NCI-H128 (cell line): ENCODE data around the gene KRTAP10-6.
"Not testable (repeated sequence)": the region's sequence is repeated elsewhere in the genome, so short reads cannot be mapped to it uniquely, and the experiment has no call there.

Experiments used
- DNase-seq: peaks from one replicate; lab custom pipeline; 2025; ENCODE audit not compliant: unreplicated experiment; lab: John Stamatoyannopoulos, UW

KRTAP10-6 gene

DNA sequence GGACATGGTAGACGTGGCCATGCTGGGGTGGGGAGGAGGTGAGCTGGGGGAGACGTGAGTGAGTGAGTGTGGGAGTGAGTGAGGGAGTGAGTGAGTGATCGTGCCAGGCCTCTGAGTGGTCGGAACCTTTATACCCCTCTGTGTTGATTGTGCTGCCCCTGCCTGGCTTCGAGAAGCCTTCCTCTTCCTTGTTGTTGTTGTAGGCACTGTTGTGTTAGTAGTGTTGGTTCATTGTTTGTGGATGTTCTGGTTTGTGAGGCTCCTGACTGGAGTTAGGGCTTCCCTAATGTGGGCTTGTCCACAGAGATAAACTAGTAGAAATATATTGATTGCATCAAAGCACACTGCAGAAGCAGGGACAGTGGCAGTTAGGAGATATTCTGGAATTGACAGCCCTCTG lies 33.6 kb downstream of the KRTAP10-6 start, which contains the start of gene KRTAP10-3:
KRTAP10-3 (minus strand) TSS at position 101 of the 400 bp plus-strand sequence; CDS start at position 21, 80 bp downstream.
- no peak for DNase-seq

DNA sequence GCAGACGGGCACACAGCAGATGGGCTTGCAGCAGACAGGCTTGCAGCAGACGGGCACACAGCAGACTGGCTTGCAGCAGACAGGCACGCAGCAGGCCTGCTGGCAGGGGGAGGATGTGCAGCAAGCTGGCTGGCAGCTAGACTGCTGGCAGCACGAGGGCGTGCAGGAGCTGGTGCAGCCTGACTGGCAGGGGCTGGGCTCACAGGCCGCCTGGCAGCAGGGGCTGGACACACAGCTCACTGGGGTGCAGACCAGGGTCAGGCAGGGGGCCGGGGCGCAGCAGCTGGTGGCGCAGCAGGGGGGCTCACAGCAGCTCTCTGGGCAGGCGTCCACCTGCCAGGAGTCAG lies 34.0 kb downstream of the KRTAP10-6 start:
- DNase-seq: not testable (repeated sequence)

DNA sequence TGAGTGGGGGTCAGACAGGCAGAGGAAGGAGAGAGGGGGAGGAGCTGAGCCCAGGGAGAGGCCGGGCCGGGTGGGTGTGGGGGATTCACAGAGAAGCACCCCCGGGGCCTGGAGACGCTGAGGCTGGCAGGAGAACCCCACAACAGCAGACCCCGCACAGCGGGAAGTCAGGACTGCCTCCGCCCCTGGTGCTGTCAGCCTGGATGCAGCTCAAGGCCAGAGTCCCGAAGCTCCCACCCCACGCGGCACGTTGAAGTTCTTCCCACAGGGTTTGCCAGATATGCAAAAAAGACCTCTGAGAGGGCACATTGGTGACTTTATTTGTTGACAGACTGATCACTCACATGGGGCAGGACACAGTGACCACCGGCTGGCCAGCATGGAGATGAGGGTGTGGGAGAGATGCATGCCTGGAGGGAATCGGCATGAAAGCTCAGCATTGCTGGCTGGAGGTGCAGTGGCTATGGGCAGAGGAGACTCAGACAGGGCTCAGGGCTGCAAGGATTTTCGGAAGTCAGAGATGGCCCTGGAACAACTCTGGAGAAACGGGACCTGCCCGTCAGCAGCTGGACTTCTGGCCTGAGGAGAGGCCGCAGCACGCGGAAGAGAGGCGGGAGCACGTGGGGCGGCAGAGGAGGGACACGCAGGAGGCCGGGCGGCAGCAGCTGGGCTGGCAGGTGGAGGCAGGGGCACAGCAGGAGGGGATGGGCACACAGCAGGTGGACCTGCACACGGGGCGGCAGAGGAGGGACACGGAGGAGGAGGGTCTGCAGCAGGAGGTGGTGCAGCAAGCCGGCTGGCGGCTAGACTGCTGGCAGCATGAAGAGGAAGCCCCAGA lies 34.6 kb downstream of the KRTAP10-6 start:
- no peak for DNase-seq

DNA sequence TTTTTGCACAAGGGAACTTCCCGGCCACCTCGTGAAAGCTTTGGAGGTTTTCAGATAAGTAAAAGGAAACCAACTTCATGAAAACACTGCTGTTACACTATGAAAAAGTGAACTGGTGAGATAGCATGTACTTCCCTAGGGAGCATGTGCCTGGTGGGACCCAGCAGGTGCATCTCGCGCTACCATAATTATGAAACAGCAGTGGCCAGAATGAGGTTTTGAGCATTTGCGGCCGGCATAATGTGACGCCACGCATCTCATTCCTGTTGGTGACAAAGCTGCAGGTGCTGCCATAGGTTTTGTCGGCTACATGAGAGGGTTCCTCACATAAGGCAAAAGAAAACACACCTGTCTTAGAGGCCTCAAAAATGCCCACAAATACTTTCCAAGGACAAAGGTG lies 35.4 kb downstream of the KRTAP10-6 start:
- no peak for DNase-seq

DNA sequence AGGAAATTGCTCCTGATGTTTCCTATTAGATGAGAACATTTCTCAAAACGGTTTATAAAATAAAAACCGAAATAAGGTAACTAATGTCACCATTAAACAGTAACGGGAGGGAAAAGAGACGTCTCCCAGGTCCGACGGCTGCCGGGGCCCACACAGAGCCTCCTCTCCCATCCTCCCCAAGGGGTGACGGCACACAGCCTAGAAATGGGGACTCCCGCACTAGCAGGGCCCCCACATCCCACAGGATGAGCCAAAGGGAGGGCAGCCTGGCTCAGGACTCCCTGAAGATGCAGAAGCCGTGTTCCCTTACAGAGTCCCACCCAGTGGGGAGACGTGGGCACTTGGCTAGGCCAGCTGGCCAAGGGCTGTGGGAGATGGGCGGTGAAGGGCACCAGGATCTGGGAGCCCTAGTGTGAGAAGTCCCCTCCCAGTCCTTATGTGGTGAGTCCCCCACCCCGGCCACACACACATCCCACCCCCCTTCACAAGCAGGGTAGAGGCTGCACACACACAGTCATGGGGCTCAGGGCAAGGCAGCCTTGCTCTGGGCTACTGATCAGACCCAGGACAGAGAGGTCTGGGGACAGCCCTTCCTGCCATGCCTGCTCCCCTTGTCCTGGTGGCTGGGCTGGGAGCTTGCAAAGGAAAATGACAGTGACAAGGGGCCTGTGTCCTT lies 37.0 kb downstream of the KRTAP10-6 start:
- no peak for DNase-seq

DNA sequence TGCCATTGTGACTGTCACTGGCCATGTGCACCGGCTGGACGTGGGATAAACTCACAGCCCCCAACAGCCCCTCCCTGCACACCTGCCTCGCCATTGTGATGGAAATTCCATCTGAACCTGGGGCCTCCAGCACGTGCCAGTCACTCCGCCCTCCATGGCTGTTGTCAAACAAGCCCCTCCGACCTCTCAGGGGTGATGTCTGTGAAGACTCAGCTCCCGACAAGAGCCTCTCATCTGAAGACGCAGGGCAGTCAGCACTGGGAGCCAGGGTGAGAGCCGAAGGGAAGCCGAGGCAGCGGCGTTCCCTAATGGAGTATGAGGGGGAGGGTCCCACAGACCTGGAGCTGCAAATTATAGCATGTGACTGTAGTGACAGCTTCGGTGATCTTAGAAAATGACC lies 39.6 kb downstream of the KRTAP10-6 start:
- no peak for DNase-seq

DNA sequence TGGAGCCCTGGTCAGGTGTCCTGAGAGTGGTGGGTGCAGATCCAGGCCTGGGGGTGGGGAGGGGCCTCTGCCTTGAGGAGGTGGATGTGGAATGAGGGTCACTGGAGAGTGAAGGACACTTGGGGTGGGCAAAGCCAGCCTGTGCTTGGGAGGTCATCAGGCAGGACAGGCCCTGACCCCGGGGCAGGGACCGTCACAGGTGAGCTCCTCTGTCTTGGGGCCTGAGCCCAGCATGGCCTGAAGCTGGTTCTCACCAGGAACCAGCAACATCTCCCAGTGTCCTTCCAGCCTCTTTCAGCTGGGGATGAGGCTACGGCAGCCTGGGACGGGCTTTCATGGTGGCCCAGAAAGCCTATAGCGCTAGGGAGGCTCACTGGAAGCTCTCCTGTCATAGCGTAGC lies 40.2 kb downstream of the KRTAP10-6 start:
- DNase-seq: no peak

DNA sequence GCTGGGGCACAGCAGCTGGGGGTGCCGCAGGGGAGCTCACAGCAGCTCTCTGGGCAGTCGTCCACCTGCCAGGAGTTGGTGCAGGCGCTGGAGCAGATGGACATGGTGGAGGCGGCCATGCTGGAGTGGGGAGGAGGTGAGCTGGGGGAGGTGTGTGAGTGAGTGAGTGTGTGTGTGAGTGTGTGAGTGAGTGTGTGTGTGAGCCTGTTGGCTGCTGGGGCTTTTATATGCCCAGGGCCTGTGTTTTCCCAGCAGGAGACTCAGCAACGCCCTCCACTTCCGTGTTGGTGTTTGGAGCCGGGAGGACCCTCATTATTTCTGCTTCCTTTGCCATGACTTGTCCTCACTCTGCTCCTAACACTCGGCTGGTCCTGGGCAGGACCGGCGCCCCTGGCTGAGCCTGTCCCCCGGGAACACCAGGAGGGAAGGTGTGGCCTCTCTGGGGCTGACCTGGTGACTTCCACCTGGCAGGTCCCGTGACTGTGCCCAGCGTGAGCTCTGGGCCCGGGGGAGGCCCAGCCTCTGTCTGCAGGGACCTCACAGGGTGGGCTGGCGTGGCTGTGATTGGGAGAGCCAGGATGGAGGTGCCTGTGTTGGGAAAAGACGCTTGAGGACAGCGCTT lies 40.9 kb downstream of the KRTAP10-6 start, which contains the start of gene KRTAP10-2:
KRTAP10-2 (minus strand) TSS at position 166 of the 622 bp plus-strand sequence; CDS start at position 119, 47 bp downstream.
- DNase-seq: no peak

DNA sequence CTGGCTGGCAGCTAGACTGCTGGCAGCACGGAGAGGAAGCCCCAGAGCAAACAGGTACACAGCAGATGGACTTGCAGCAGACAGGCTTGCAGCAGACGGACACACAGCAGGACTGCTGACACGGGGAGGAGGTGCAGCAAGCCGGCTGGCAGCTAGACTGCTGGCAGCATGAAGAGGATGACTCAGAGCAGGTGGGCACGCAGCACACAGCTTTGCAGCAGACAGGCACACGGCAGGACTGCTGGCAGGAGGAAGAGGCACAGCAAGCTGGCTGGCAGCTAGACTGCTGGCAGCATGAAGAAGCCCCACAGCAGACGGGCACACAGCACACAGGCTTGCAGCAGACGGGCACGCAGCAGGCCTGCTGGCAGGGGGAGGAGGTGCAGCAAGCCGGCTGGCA lies 41.5 kb downstream of the KRTAP10-6 start:
- no peak for DNase-seq

DNA sequence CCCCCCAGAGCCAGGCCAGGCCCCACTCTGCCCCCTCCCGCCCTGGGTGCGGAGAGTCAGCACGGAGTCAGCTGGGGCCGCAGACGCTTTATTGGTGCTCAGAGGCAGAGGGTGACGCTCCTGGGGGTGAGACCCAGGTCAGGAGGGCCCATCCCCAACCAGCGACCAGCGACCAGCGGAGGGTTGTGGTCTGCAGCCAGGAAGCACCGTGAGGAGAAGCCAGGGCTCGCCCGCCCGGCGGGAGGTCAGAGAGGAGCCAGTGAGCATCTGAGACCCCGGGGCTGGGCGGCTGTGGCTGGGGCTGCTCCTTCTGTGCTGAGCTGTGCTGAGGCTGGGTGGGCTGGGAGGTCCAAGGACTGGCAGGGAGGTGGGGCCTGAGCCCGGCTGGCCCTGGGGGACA lies 42.0 kb downstream of the KRTAP10-6 start:
- not testable (repeated sequence) for DNase-seq

DNA sequence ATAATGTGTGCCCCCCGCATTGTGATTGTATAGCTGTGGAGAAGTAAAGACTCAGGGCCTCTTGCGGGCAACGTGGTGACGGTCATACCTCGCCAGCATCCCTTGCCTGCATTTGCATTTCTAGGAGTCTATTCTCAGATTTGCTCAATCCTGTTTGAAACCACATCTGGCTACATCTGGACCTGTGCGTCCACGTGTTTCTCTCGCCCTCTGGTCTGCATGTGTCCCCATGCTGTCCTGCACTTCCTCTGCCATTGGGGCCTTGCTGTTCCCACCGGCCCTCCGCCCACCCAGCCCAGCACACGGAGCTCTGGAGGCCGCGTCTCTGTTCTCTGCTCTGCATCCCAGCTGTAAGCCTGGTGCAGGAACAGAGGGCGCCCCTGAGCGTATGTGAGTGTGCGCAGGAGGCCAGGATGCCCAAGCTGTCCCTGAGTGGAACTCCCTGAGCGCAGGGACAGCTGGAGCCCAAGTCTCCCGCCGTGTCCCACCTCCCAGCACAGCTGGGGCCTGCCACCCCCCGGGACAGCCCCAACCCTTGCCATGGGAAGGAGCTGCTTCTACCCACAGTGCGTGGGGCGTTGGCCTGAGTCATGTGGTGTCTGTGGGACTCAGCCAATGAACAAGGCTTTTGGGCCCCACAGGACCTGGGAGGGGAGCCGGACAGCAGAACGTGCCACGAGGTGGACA lies 42.6 kb downstream of the KRTAP10-6 start:
- DNase-seq: no peak

DNA sequence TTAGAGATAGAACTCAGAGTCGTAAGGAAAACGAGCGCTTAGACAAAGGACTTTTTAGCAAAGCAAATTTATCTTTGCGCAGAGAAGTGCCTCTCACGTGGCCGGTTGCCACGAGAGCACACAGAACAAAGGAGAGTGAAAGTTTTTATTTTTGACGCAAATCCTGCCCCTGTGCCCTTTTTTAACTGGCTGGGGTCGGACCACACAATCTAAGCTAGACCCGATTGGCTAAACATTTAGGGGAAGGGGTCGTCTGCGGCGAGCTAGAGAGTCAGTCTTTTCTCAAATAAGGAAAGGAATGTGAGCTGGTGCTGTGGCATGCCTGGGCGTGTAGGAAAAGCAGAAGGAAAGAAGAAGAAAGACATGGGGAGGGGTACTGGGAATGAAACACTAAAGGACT lies 43.4 kb downstream of the KRTAP10-6 start:
- no peak for DNase-seq

DNA sequence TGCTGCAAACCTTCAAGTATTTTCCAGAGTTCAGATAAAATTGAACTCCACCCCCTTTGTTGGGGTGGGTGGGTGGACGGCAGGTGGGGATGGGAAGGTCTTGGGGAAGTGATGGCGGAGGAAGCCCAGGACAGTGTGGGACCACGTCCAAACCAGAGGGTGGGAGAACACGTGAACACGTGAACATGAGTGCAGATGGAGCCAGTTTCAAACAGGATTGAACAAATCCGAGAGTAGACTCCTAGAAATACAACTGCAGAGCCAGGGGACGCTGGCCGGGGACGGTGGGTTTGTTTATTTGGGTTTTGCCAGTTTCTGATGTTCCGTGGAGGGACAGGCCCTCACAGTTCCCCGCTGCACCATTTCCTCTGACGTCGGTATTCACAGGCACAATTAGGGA lies 43.9 kb downstream of the KRTAP10-6 start:
- DNase-seq: no peak

DNA sequence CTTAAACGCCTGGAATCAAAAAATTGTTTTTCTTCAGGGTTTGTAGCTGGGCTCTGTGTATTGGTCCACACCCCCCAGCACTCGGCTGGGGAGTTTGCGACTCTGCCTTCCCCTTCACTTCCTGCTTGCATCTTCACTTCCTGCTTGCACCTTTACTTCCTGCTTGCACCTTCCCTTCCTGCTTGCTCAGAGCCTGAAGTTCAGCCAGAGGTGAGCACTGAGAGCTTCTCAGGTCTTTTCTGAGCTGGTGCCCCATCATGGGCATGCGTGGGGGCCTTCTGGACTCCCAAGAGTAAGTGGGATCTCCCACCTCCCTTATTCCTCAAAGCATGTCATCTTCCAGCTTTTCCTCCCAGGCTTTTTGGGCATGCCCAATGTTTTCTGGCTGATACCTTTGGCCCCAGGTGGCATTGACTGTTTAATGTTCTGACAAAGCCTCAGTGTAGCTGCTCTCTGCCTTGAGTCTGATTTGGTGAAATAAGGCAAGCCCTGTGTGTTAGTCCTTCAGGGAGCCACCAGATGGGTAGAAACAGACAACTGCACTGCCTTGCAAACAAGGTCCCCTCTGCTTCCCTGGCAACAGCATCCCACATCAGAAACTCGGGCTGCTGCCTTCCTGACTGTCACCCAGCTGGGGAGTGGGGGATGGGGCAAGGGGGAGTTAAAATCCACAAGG lies 44.5 kb downstream of the KRTAP10-6 start:
- DNase-seq: no peak

DNA sequence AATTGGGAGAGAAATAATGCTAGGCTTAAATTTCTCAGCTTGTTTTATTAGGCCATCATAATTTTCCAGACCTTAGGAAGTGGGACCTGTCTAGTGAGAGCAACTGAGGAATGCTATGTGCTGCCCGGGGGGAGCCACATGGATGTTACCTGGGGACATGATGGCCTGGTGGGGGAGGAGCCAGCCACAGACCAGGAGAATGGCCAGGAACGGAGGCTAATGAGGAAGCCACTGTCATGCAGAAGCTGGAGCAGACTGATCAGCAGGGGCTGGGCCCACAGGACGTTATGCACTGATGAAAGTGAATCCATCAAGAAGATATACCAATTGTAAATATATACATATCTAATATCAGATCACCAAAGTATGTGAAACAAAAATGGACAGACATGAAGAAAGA lies 47.7 kb downstream of the KRTAP10-6 start:
- DNase-seq: no peak

DNA sequence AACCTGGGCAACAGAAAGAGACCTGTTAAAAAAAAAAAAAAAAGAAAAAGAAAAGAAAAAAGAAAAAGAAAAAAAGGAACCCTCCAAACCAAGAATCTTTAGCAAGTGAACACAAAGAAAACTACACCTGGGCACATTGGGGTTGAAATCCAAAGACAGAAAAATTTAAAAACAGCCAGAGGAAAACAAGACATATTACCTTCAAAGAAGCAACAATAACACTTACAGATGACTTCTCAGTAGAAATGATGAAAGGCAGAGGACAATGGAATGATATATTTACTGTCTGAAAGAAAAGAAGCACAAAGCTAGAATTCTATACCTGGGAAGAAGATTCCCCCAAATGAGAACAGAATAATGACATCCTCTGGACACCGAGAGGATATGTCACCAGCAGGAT lies 49.6 kb downstream of the KRTAP10-6 start:
- no peak for DNase-seq
